ENCODE results near the gene PCSK6. TPM values are rescaled to one million over a fixed set of nuclear protein-coding genes. Genes with fewer than 3 reads are reported as not detected.

Gene PCSK6
- total RNA-seq, 4 donors from 2014 or later, result 10.6 to 98.2 (median 12.8) TPM

DNA sequence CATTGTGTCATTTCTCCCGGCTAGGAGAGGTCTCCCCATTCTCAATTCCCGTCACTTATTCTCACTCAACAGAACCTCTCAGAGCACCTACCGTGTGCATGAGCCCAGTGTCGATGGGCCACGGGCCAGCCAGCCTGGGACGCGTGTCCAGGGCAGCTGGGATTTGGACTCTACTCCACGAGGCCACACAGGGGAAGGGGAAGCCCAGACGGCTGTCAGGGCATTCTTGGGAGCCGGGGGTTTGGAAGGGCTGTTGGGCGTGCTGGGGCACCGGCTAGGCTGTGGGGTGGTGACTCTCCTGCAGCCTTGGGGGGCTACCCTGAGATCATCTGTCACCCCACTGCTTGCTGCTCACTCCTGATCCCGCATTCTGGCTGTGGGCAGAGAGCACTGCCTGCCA, 41.7 kb upstream of the PCSK6 start:
- no peak overlapping the region for H3K27ac ChIP-seq
- no peak for DNase-seq
- TF ChIP-seq, protein P1, sequence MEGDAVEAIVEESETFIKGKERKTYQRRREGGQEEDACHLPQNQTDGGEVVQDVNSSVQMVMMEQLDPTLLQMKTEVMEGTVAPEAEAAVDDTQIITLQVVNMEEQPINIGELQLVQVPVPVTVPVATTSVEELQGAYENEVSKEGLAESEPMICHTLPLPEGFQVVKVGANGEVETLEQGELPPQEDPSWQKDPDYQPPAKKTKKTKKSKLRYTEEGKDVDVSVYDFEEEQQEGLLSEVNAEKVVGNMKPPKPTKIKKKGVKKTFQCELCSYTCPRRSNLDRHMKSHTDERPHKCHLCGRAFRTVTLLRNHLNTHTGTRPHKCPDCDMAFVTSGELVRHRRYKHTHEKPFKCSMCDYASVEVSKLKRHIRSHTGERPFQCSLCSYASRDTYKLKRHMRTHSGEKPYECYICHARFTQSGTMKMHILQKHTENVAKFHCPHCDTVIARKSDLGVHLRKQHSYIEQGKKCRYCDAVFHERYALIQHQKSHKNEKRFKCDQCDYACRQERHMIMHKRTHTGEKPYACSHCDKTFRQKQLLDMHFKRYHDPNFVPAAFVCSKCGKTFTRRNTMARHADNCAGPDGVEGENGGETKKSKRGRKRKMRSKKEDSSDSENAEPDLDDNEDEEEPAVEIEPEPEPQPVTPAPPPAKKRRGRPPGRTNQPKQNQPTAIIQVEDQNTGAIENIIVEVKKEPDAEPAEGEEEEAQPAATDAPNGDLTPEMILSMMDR (IDR thresholded peaks at IDR 0.05), result no peak
- TF ChIP-seq POLR2A (IDR thresholded peaks at IDR 0.05), result no peak
- peaks cover 0 to 26% (median 1%) of the 10 kb centered on the region in 4 donors for H3K4me1 ChIP-seq
- no peak overlapping the region for H3K4me3 ChIP-seq
- H3K9me3 ChIP-seq, result no peaks in the 10 kb centered on the region
- H3K36me3 ChIP-seq, result no peaks in the 10 kb centered on the region
- no peaks in the 10 kb centered on the region for H3K27me3 ChIP-seq

DNA sequence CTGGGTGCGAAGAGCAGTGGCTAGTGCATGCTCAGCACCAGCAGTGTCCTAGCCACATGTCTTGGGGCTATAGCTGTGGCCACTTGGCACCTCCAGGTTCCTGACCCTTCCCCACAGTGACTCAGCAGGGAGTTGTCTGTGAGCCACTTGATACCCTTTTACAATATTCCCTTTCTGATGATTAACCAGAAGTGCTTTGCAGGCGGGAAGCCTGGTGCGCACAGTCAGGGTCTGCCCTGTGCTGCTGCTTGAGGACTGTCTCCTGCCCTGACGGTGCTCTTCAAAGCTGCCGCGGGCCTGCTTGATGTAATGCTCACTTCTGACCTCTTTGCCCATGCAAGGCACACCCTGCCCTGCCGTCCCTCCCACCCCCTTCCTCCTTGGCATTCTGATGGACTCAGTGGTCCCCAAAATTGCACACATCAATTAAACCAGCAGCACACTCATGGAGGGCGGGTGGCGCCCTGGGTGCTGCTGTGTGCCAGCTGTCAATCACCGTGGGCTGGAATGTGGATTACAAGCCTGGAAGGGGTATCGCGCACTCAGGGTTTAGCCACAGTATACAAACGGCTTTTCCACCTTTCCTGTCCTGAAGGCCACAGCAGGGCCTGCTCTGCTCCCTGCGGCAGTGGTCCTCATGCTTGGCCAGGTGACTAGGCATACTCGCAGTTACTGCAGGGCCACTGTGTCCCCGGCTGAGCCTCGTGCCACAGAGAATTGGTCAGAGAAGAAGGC, 40.9 kb upstream of the PCSK6 start:
- H3K9me3 ChIP-seq, result no peaks in the 10 kb centered on the region
- H3K27me3 ChIP-seq, result no peaks in the 10 kb centered on the region
- DNase-seq, result peak in 1 of 3 donors; percentile 44
- peaks cover 0 to 26% (median 1%) of the 10 kb centered on the region in 4 donors for H3K4me1 ChIP-seq
- H3K4me3 ChIP-seq, result no peak overlapping the region
- no peaks in the 10 kb centered on the region for H3K36me3 ChIP-seq
- no peak for TF ChIP-seq POLR2A (IDR thresholded peaks at IDR 0.05)
- TF ChIP-seq, protein P1 (IDR thresholded peaks at IDR 0.05), result no peak
- H3K27ac ChIP-seq, result no peak overlapping the region

DNA sequence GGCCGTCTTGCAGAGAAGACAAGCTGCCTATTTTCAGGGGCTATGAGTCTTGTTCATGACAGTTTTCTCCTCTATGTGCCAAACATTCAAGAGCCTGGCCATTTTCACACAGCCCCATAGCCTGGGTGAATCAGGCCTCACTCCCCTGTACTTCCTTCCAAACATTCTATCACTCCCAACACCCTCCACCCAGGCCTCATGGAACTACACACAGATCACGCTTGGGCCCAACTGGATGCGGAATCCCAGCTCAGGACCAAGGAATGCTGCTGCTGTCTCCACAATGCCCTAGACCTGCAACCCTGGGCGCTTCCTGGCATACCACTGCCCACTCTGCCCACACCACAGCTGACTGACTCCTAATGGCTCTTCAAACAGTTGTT, 39.4 kb upstream of the PCSK6 start:
- DNase-seq, result no peak
- H3K27ac ChIP-seq, result peak overlapping the region in 2 of 4 donors; percentile 68 to 74
- H3K4me3 ChIP-seq, result no peak overlapping the region
- no peaks in the 10 kb centered on the region for H3K27me3 ChIP-seq
- H3K36me3 ChIP-seq, result no peaks in the 10 kb centered on the region
- H3K4me1 ChIP-seq, result peaks cover 0 to 26% (median 1%) of the 10 kb centered on the region in 4 donors
- TF ChIP-seq POLR2A (IDR thresholded peaks at IDR 0.05), result no peak
- TF ChIP-seq, protein P1 (IDR thresholded peaks at IDR 0.05), result no peak
- no peaks in the 10 kb centered on the region for H3K9me3 ChIP-seq

DNA sequence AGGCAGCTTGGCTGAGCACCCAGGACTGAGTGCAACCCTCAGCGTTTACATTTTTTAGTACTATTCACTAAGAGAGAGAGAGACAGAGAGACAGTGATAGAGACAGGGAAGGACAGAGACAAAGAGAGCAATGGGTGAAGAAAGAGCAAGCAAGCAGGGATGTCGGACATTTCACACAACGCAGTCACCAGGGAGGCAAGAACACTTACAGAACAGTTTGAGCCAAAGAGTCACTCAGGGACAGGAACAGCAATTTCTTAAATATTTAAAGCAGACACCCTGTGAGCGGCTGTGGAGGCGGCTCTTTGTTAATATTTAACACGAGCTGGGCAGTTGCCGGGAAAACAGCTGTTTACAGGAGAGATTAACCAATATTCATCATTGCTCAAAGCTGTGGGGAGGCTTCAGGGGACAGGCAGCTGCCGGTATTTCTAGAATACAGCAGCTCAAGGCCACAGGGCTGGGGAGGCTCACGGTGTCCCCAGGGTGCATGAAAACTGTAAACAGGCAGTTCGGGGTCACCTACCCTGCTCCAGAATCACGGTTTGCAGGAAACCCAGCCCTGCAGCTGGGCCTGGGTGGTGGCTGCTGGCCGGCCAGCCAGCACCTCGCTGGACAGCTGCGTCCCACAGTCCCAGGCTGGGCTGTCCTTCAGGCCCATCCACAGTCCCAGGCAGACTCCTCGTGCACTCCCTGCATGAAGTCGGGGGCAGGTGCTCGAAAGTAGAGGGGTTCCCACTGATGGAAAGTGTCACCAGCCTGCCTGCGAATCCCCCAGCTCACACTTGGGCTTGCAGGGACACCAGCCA, 38.8 kb upstream of the PCSK6 start:
- peak in 2 of 3 donors; percentile 54 to 73 for DNase-seq
- H3K4me3 ChIP-seq, result peak overlapping the region in 1 of 4 donors; percentile 24

DNA sequence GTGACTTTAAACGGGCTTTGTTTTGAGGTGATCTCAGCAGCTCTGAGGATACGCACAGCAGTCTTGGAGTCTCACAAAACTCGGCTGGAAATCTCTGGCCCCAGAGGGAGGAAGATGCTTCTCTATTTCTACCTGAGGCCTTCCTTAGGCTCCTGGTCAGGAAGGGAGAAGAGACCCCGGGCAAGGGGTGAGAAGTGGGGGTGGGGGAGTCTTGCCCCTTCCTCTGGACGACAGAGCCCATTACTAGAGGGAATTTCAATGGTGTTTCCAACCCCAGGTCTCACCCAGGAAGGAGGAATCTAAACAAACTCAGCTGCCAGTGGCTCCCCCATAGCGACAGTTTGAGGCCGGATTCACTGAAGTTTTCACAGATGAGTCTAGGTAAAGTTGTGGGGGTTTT, 37.4 kb upstream of the PCSK6 start:
- Histone ChIP-seq H3K36me3 (no peaks in the 10 kb centered on the region), H3K4me3 (no peak overlapping the region), H3K27ac (peak overlapping the region in 1 of 4 donors; percentile 74), H3K9me3 (no peaks in the 10 kb centered on the region), H3K27me3 (no peaks in the 10 kb centered on the region), H3K4me1 (peaks cover 0 to 26% (median 1%) of the 10 kb centered on the region in 4 donors)
- DNase-seq, result no peak
- no peak for TF ChIP-seq POLR2A (IDR thresholded peaks at IDR 0.05)
- TF ChIP-seq, protein P1 (IDR thresholded peaks at IDR 0.05), result no peak

More for the DNA sequence above, 38.8 kb upstream of the PCSK6 start:
- Histone ChIP-seq H3K27me3 (no peaks in the 10 kb centered on the region), H3K4me1 (peaks cover 0 to 26% (median 1%) of the 10 kb centered on the region in 4 donors), H3K9me3 (no peaks in the 10 kb centered on the region), H3K27ac (peak overlapping the region in 3 of 4 donors; percentile 46 to 74 (median 68)), H3K36me3 (no peaks in the 10 kb centered on the region)
- TF ChIP-seq, protein P1 (IDR thresholded peaks at IDR 0.05), result no peak
- TF ChIP-seq POLR2A (IDR thresholded peaks at IDR 0.05), result no peak

Measured in Peyer's patch (tissue), 4 donors.